ENCODE results near the gene PIGA. TPM values are rescaled to one million over a fixed set of nuclear protein-coding genes. Genes with fewer than 3 reads are reported as not detected.
A peak's percentile ranks its signal among the peaks of the same experiment; 100 is the strongest.

Gene PIGA
- total RNA-seq, 4 donors from 2014 or later, result 12.1 to 27.2 (median 15.4) TPM

- intact Hi-C loops (cut with DNase I), result no loop called here
- H3K4me1 ChIP-seq, result no peaks in the 10 kb centered on the region
- no peaks in the 10 kb centered on the region for H3K27me3 ChIP-seq
- DNase-seq, result no peak
- TF ChIP-seq CTCF (IDR thresholded peaks at IDR 0.05), result no peak
- H3K4me3 ChIP-seq (replicated peaks in 1 of 3), result no peak overlapping the region
- WGBS, 2 donors, result 80 to 85% methylated on average over 3 of the region's 3 CpGs
- H3K36me3 ChIP-seq, result no peaks in the 10 kb centered on the region
- no peaks in the 10 kb centered on the region for H3K9me3 ChIP-seq
- H3K27ac ChIP-seq, result no peak overlapping the region
These were observed 36.5 kb downstream of the PIGA start for GRCh38 chrX:15298780-15299179.

GRCh38 chrX:15298201-15298600, 37.1 kb downstream of the PIGA start:
- Histone ChIP-seq H3K36me3 (no peaks in the 10 kb centered on the region), H3K4me1 (no peaks in the 10 kb centered on the region), H3K9me3 (no peaks in the 10 kb centered on the region), H3K27ac (no peak overlapping the region), H3K4me3 (replicated peaks in 1 of 3) (no peak overlapping the region), H3K27me3 (no peaks in the 10 kb centered on the region)
- intact Hi-C loops (cut with DNase I), result no loop called here
- TF ChIP-seq POLR2A (IDR thresholded peaks at IDR 0.05) (no peak), CTCF (IDR thresholded peaks at IDR 0.05) (no peak)
- DNase-seq, result no peak
- 71 to 73% methylated on average over 2 of the region's 2 CpGs for WGBS, 2 donors

GRCh38 chrX:15293451-15293850, 41.9 kb downstream of the PIGA start:
- 96 to 97% methylated on average over 2 of the region's 2 CpGs for WGBS, 2 donors
- TF ChIP-seq CTCF (IDR thresholded peaks at IDR 0.05), result no peak
- no peak for TF ChIP-seq POLR2A (IDR thresholded peaks at IDR 0.05)
- Histone ChIP-seq H3K4me3 (replicated peaks in 1 of 3) (no peak overlapping the region), H3K36me3 (no peaks in the 10 kb centered on the region), H3K9me3 (no peaks in the 10 kb centered on the region), H3K27me3 (no peaks in the 10 kb centered on the region), H3K4me1 (no peaks in the 10 kb centered on the region), H3K27ac (no peak overlapping the region)
- no peak for DNase-seq
- intact Hi-C loops (cut with DNase I), result no loop called here

- no peaks in the 10 kb centered on the region for H3K9me3 ChIP-seq
- intact Hi-C loops (cut with DNase I), result no loop called here
- no peaks in the 10 kb centered on the region for H3K27me3 ChIP-seq
- no peaks in the 10 kb centered on the region for H3K36me3 ChIP-seq
- no peaks in the 10 kb centered on the region for H3K4me1 ChIP-seq
- no peak for DNase-seq
- 75 to 100% methylated on average over 1 of the region's 3 CpGs for WGBS, 2 donors
- TF ChIP-seq POLR2A (IDR thresholded peaks at IDR 0.05) (no peak), CTCF (IDR thresholded peaks at IDR 0.05) (no peak)
- no peak overlapping the region for H3K27ac ChIP-seq
- H3K4me3 ChIP-seq (replicated peaks in 1 of 3), result no peak overlapping the region
These were observed 42.5 kb downstream of the PIGA start for GRCh38 chrX:15292861-15293260.

GRCh38 chrX:15277604-15278003, 57.7 kb downstream of the PIGA start:
- Histone ChIP-seq H3K27ac (no peak overlapping the region), H3K4me1 (no peaks in the 10 kb centered on the region), H3K27me3 (no peaks in the 10 kb centered on the region), H3K36me3 (no peaks in the 10 kb centered on the region), H3K4me3 (replicated peaks in 1 of 3) (no peak overlapping the region), H3K9me3 (no peaks in the 10 kb centered on the region)
- DNase-seq, result peak; percentile 6 to 34
- no peak for TF ChIP-seq CTCF (IDR thresholded peaks at IDR 0.05)
- no peak for TF ChIP-seq POLR2A (IDR thresholded peaks at IDR 0.05)
- WGBS, 2 donors, result 45 to 52% methylated on average over 1 of the region's 1 CpG
- intact Hi-C loops (cut with DNase I), result no loop called here
